Endodermal cell (in vitro differentiated cells): ENCODE measurements around the gene IFT88. TPM values are rescaled to one million over a fixed set of nuclear protein-coding genes. Genes with fewer than 3 reads are reported as not detected.

ENCODE experiments used
- DNase-seq: peaks from one replicate; pipeline ENCODE4 v3.0.0-alpha.2; 2017
- H3K27ac ChIP-seq: 2 replicates; pipeline ENCODE4 v1.5.1; 2013; ENCODE audit warnings: mild to moderate bottlenecking, low read depth, low read length, moderate library complexity
- H3K27me3 ChIP-seq: 2 replicates; pipeline ENCODE4 v1.6.1; 2013; ENCODE audit warnings: mild to moderate bottlenecking, low read length, moderate library complexity; ENCODE audit not compliant: insufficient read depth, control insufficient read depth, poor library complexity, severe bottlenecking
- H3K36me3 ChIP-seq: 2 replicates; pipeline ENCODE4 v1.7.0; 2013; ENCODE audit warnings: mild to moderate bottlenecking, low read length, moderate library complexity; ENCODE audit not compliant: control insufficient read depth, insufficient read depth
- H3K4me1 ChIP-seq: one replicate; pipeline ENCODE4 v1.7.0; 2013; ENCODE audit warnings: low read length; ENCODE audit not compliant: control insufficient read depth, insufficient read depth
- H3K4me3 ChIP-seq: 2 replicates; pipeline ENCODE4 v1.5.1; 2013; ENCODE audit warnings: mild to moderate bottlenecking, low read length, moderate library complexity
- H3K9ac ChIP-seq: 2 replicates; pipeline ENCODE4 v1.6.1; 2013; ENCODE audit warnings: mild to moderate bottlenecking, low read length, moderate library complexity; ENCODE audit not compliant: poor library complexity, severe bottlenecking; ENCODE audit errors: extremely low read depth
- H3K9me3 ChIP-seq: 2 replicates; pipeline ENCODE4 v1.6.1; 2013; ENCODE audit warnings: mild to moderate bottlenecking, low read length, moderate library complexity; ENCODE audit not compliant: control insufficient read depth
- H3K27ac Mint-ChIP-seq: 2 replicates; pipeline ENCODE4 v1.8.0; 2020; ENCODE audit warnings: mixed read lengths
- H3K27me3 Mint-ChIP-seq: 2 replicates; pipeline ENCODE4 v1.8.0; 2021; ENCODE audit warnings: mild to moderate bottlenecking, mixed read lengths; ENCODE audit not compliant: insufficient read depth
- H3K36me3 Mint-ChIP-seq: 2 replicates; pipeline ENCODE4 v1.8.0; 2020; ENCODE audit warnings: low read depth, mixed read lengths
- H3K4me1 Mint-ChIP-seq: 2 replicates; pipeline ENCODE4 v1.8.0; 2020; ENCODE audit warnings: mixed read lengths
- H3K4me3 Mint-ChIP-seq: 2 replicates; pipeline ENCODE4 v1.8.0; 2020; ENCODE audit warnings: mild to moderate bottlenecking, moderate library complexity, mixed read lengths
- H3K9me3 Mint-ChIP-seq: 2 replicates; pipeline ENCODE4 v1.8.0; 2020; ENCODE audit warnings: mild to moderate bottlenecking, mixed read lengths
- CTCF ChIP-seq: fragments of 200-600 bp; sonication (generic); conservative IDR thresholded peaks from 2 replicates; pipeline ENCODE4 v1.5.0; 2021; ENCODE audit warnings: antibody characterized with exemption, mild to moderate bottlenecking
- WGBS, 2 experiments: methylation state at CpG; one replicate each; pipeline versions ENCODE4 v1.1.5 to v1.1.7; 2013; ENCODE audit warnings: missing lambda C conversion rate in 2 of 2, mixed read lengths in 1 of 2; ENCODE audit not compliant: insufficient coverage in 1 of 2, insufficient read length in 1 of 2; 5-methylcytosine and 5-hydroxymethylcytosine counted together
- total RNA-seq, 2 donors: library from RNA; stranded (reverse); fragmentation: NEBNext Ultra II Directional in 1 of 2; extraction: Animal tissue kit (Norgen Biotek cat#: 25700) in 1 of 2; gene quantifications; 2 replicates in 1 of 2; 3 replicates in 1 of 2; pipeline ENCODE4 v1.2.1, GENCODE V29; 2021

The IFT88 gene
- total RNA-seq, 2 donors from 2014 or later = 15.2 to 18.7 TPM

- Mint-ChIP-seq H3K27ac (no peak overlapping the region), H3K36me3 (no peaks in the 10 kb centered on the region), H3K27me3 (peaks cover 16% of the 10 kb centered on the region), H3K4me3 (no peak overlapping the region), H3K4me1 (peaks cover 5% of the 10 kb centered on the region), H3K9me3 (no peaks in the 10 kb centered on the region)
- H3K4me1 ChIP-seq = no peaks in the 10 kb centered on the region
- TF ChIP-seq CTCF = no peak
- no peaks in the 10 kb centered on the region for H3K9me3 ChIP-seq
- no peak overlapping the region for H3K27ac ChIP-seq
- H3K36me3 ChIP-seq = no peaks in the 10 kb centered on the region
- no peak overlapping the region for H3K4me3 ChIP-seq
- DNase-seq = no peak
- WGBS, 2 experiments = 63% methylated on average over 1 of the region's 1 CpG; no CpG with 5 or more reads in 1 of the 2 experiments
- H3K9ac ChIP-seq = no peak overlapping the region
- H3K27me3 ChIP-seq = peaks cover 11% of the 10 kb centered on the region
Measured at GRCh38 chr13:20519875-20520274, 47.1 kb upstream of the IFT88 start.

GRCh38 chr13:20521364-20522115 is 45.4 kb upstream of the IFT88 start:
- H3K9me3 Mint-ChIP-seq = no peaks in the 10 kb centered on the region
- no peak for TF ChIP-seq CTCF
- Histone ChIP-seq H3K9ac (no peak overlapping the region), H3K36me3 (no peaks in the 10 kb centered on the region), H3K9me3 (no peaks in the 10 kb centered on the region), H3K27me3 (peaks cover 28% of the 10 kb centered on the region), H3K27ac (no peak overlapping the region), H3K4me1 (no peaks in the 10 kb centered on the region), H3K4me3 (no peak overlapping the region)
- 89 to 93% methylated on average over 5 of the region's 5 CpGs for WGBS, 2 experiments
- DNase-seq = no peak
- no peaks in the 10 kb centered on the region for H3K36me3 Mint-ChIP-seq
- H3K27me3 Mint-ChIP-seq = peaks cover 27% of the 10 kb centered on the region
- H3K27ac Mint-ChIP-seq = no peak overlapping the region
- peaks cover 9% of the 10 kb centered on the region for H3K4me1 Mint-ChIP-seq
- H3K4me3 Mint-ChIP-seq = no peak overlapping the region

GRCh38 chr13:20525144-20525600 is 41.8 kb upstream of the IFT88 start:
- Histone ChIP-seq H3K4me1 (no peaks in the 10 kb centered on the region), H3K27me3 (peaks cover 58% of the 10 kb centered on the region), H3K27ac (no peak overlapping the region), H3K9ac (peak overlapping the region; percentile 15), H3K4me3 (peak overlapping the region; percentile 80), H3K36me3 (no peaks in the 10 kb centered on the region), H3K9me3 (no peaks in the 10 kb centered on the region)
- 4 to 7% methylated on average over 20 to 37 of the region's 37 CpGs for WGBS, 2 experiments
- Mint-ChIP-seq H3K4me1 (peaks cover 10% of the 10 kb centered on the region), H3K9me3 (no peaks in the 10 kb centered on the region), H3K27ac (no peak overlapping the region), H3K4me3 (peak overlapping the region; percentile 60), H3K36me3 (no peaks in the 10 kb centered on the region), H3K27me3 (peaks cover 51% of the 10 kb centered on the region)
- TF ChIP-seq CTCF = no peak
- DNase-seq = peak; percentile 63
